ENCODE measurements around the gene ELP5.

The ELP5 gene

GRCh38 chr17:7215136-7215638 is 36.8 kb upstream of the ELP5 start:
- ChIA-PET POLR2A (ENCODE audit: low non-redundant PET) (no interaction called here), CTCF (interaction anchor here (0.6 to 1.4 kb wide), 2 partner anchors 102 to 169 kb away, joined by 3 to 4 read pairs; no protein-coding TSS in a partner anchor)
- peak; percentile 94 for DNase-seq (ENCODE audit: low spot score)
- H3K27ac ChIP-seq = peak overlapping the region; percentile 99
- TF ChIP-seq CTCF (conservative IDR thresholded peaks at IDR 0.05; ENCODE audit: low read depth) = no peak

DNA sequence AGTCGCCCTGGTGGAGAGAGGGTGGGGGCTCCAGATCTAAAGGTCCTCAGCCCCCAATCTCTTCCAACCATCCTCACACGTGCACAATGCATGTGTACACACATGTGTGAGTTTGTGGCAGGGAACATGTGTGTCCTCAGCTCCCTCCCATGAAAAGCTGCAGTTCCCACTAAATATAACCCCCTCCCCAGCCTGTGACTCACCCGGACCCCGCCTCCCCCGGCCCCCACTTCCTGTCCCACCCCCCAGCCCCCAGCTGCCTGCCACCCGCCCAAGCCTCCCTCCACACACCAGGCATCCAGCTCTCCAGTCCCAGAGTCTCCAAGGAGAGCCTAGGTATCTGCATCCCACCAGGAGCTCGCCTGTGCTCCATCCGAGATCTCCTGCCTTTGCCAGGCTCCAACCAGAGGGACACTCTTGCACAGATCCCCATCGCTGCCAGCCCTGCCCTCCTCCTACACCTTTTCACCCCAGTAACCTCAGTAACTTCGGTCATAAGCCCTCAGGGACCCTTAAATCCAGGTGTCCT is 36.3 kb upstream of the ELP5 start:
- no peak for DNase-seq (ENCODE audit: low spot score)
- H3K27ac ChIP-seq = peak overlapping the region; percentile 99
- ChIA-PET POLR2A (ENCODE audit: low non-redundant PET) (no interaction called here), CTCF (interaction anchor here (1.4 kb wide), 1 partner anchor 170 kb away, joined by 4 read pairs; no protein-coding TSS in a partner anchor)
- no peak for TF ChIP-seq CTCF (conservative IDR thresholded peaks at IDR 0.05; ENCODE audit: low read depth)

DNA sequence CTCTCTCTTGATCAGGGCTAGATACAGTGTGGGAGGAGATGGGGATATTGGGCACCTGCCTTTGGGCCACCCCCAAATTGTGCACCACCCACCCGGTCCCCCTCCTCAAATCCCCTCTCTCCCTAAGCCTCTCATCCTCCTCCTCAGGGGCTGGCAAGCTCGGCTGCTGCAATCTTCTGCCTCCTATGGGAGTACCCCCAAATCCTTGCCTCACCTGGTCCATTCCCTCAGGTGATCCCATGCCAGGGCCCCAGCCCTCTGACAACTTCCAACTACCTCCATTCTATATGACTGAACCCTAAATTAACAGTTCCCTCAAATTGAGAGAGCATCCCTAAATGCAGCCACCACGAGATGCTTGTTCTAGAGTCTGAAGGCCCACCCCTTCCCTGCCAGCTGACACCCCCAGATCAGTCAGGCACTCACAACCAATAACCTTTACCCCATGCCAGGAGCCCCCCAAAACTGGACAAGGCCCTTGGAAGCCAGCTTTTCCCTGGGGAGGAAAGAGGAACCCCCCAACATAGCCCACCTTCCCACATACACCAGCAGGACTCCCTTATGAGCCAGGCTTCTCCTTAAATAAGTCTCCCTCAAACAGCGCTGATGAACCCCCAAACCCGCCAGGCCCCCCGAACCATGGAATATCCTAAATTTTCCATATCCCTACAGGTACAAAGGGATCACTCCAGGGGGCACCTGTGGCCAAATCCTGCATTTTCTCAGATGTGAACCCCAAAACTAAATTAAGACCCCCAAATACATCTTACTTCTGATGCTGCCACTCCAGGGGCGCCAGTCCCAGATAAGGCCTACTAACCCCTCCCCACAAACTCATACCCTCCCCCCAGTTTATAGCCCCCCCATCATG is 35.5 kb upstream of the ELP5 start:
- POLR2A ChIA-PET (ENCODE audit: low non-redundant PET) = no interaction called here
- TF ChIP-seq CTCF (conservative IDR thresholded peaks at IDR 0.05; ENCODE audit: low read depth) = no peak
- DNase-seq (ENCODE audit: low spot score) = no peak
- CTCF ChIA-PET = interaction anchor here (0.6 to 1.4 kb wide), 2 partner anchors 8 to 171 kb away, joined by 3 to 4 read pairs; no protein-coding TSS in a partner anchor
- peak overlapping the region; percentile 99 for H3K27ac ChIP-seq

GRCh38 chr17:7217113-7217987 is 34.7 kb upstream of the ELP5 start:
- no peak for DNase-seq (ENCODE audit: low spot score)
- peak overlapping the region; percentile 99 for H3K27ac ChIP-seq
- ChIA-PET POLR2A (ENCODE audit: low non-redundant PET) (no interaction called here), CTCF (no interaction called here)
- TF ChIP-seq CTCF (conservative IDR thresholded peaks at IDR 0.05; ENCODE audit: low read depth) = no peak

DNA sequence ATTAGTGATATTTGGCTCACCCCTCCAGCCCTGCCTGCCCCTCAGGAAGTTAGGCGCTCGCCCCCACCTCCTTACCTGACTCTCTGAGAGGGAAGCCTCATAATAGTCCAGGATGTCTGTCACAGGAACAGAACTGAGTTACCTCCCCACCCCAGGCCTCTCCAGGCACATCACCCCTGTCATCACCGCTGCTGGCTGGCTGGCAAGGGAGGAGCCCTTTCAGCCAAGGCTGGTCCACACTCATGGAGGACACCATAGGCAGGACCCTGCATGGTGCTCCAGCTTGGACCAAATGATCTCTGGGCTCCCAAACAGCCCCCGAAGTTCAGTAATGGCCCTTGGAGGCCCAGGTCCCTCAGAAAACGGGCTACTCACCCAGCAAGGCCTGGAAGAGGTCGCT is 33.8 kb upstream of the ELP5 start:
- H3K27ac ChIP-seq = peak overlapping the region; percentile 99
- POLR2A ChIA-PET (ENCODE audit: low non-redundant PET) = no interaction called here
- DNase-seq (ENCODE audit: low spot score) = no peak
- CTCF ChIA-PET = no interaction called here
- no peak for TF ChIP-seq CTCF (conservative IDR thresholded peaks at IDR 0.05; ENCODE audit: low read depth)

GRCh38 chr17:7218758-7219157 is 33.3 kb upstream of the ELP5 start:
- no peak for TF ChIP-seq CTCF (conservative IDR thresholded peaks at IDR 0.05; ENCODE audit: low read depth)
- no peak for DNase-seq (ENCODE audit: low spot score)
- CTCF ChIA-PET = interaction anchor here (0.6 to 1.7 kb wide), 2 partner anchors 156 to 173 kb away, joined by 4 to 5 read pairs; no protein-coding TSS in a partner anchor
- H3K27ac ChIP-seq = peak overlapping the region; percentile 99
- POLR2A ChIA-PET (ENCODE audit: low non-redundant PET) = no interaction called here
